Effector memory CD4-positive, alpha-beta T cell (primary cell): Measurements from ENCODE around the gene ZNF407.

Source experiments
- DNase-seq, 3 donors: peaks; one replicate each; pipeline ENCODE4 v3.0.0-alpha.2; 2020
- H3K27ac ChIP-seq: 2 replicates; pipeline ENCODE4 v1.7.0; 2013; ENCODE audit warnings: mild to moderate bottlenecking, low read length, moderate library complexity; ENCODE audit not compliant: insufficient read depth, poor library complexity, severe bottlenecking
- H3K27me3 ChIP-seq: replicated peaks from 2 replicates; pipeline ENCODE4 v1.7.0; 2013; ENCODE audit warnings: mild to moderate bottlenecking, low read length; ENCODE audit not compliant: insufficient read depth, control insufficient read depth, poor library complexity, severe bottlenecking
- H3K36me3 ChIP-seq: 2 replicates; pipeline ENCODE4 v1.7.0; 2013; ENCODE audit warnings: mild to moderate bottlenecking, low read length, moderate library complexity; ENCODE audit not compliant: control insufficient read depth, insufficient read depth
- H3K4me1 ChIP-seq: 2 replicates; pipeline ENCODE4 v1.7.0; 2013; ENCODE audit warnings: low read length, mild to moderate bottlenecking; ENCODE audit not compliant: control insufficient read depth, insufficient read depth, poor library complexity, severe bottlenecking
- H3K4me3 ChIP-seq: 2 replicates; pipeline ENCODE4 v1.7.0; 2013; ENCODE audit warnings: low read length, low read depth, mild to moderate bottlenecking; ENCODE audit not compliant: insufficient read depth, poor library complexity, severe bottlenecking
- H3K9me3 ChIP-seq: 2 replicates; pipeline ENCODE4 v1.7.0; 2013; ENCODE audit warnings: mild to moderate bottlenecking, low read length, moderate library complexity; ENCODE audit not compliant: control insufficient read depth

The ZNF407 gene

GRCh38 chr18:75048776-75049454 is 451.2 kb downstream of the ZNF407 start:
- Histone ChIP-seq H3K27me3 (no peaks in the 10 kb centered on the region), H3K9me3 (no peaks in the 10 kb centered on the region), H3K4me3 (no peak overlapping the region), H3K4me1 (no peaks in the 10 kb centered on the region), H3K27ac (no peak overlapping the region), H3K36me3 (no peaks in the 10 kb centered on the region)
- no peak for DNase-seq

- Histone ChIP-seq H3K27me3 (no peaks in the 10 kb centered on the region), H3K27ac (no peak overlapping the region), H3K4me1 (no peaks in the 10 kb centered on the region), H3K36me3 (no peaks in the 10 kb centered on the region), H3K4me3 (no peak overlapping the region), H3K9me3 (no peaks in the 10 kb centered on the region)
- no peak for DNase-seq
Observed at GRCh38 chr18:75049455-75049789, 451.8 kb downstream of the ZNF407 start.

- H3K27ac ChIP-seq, result no peak overlapping the region
- DNase-seq, result no peak
- no peak overlapping the region for H3K4me3 ChIP-seq
- H3K36me3 ChIP-seq, result no peaks in the 10 kb centered on the region
- H3K9me3 ChIP-seq, result no peaks in the 10 kb centered on the region
- no peaks in the 10 kb centered on the region for H3K4me1 ChIP-seq
- no peaks in the 10 kb centered on the region for H3K27me3 ChIP-seq
Observed at GRCh38 chr18:75051757-75052156, 454.1 kb downstream of the ZNF407 start.

- Histone ChIP-seq H3K27ac (no peak overlapping the region), H3K9me3 (no peaks in the 10 kb centered on the region), H3K36me3 (no peaks in the 10 kb centered on the region), H3K4me1 (no peaks in the 10 kb centered on the region), H3K27me3 (no peaks in the 10 kb centered on the region), H3K4me3 (no peak overlapping the region)
- no peak for DNase-seq
Observed at GRCh38 chr18:75052475-75052874, 454.8 kb downstream of the ZNF407 start.

- Histone ChIP-seq H3K27me3 (no peaks in the 10 kb centered on the region), H3K4me3 (no peak overlapping the region), H3K36me3 (no peaks in the 10 kb centered on the region), H3K4me1 (no peaks in the 10 kb centered on the region), H3K9me3 (no peaks in the 10 kb centered on the region), H3K27ac (no peak overlapping the region)
- DNase-seq, result no peak
Observed at GRCh38 chr18:75053028-75053629, 455.5 kb downstream of the ZNF407 start.

GRCh38 chr18:75054046-75054445 is 456.4 kb downstream of the ZNF407 start:
- Histone ChIP-seq H3K36me3 (no peaks in the 10 kb centered on the region), H3K27ac (no peak overlapping the region), H3K9me3 (no peaks in the 10 kb centered on the region), H3K27me3 (no peaks in the 10 kb centered on the region), H3K4me3 (no peak overlapping the region), H3K4me1 (no peaks in the 10 kb centered on the region)
- no peak for DNase-seq

- no peak for DNase-seq
- Histone ChIP-seq H3K36me3 (no peaks in the 10 kb centered on the region), H3K4me1 (no peaks in the 10 kb centered on the region), H3K9me3 (no peaks in the 10 kb centered on the region), H3K27me3 (no peaks in the 10 kb centered on the region), H3K27ac (no peak overlapping the region), H3K4me3 (no peak overlapping the region)
Observed at GRCh38 chr18:75054611-75055010, 456.9 kb downstream of the ZNF407 start.

GRCh38 chr18:75057169-75057960 is 459.7 kb downstream of the ZNF407 start:
- Histone ChIP-seq H3K27ac (no peak overlapping the region), H3K9me3 (no peaks in the 10 kb centered on the region), H3K27me3 (no peaks in the 10 kb centered on the region), H3K36me3 (no peaks in the 10 kb centered on the region), H3K4me3 (no peak overlapping the region), H3K4me1 (no peaks in the 10 kb centered on the region)
- DNase-seq, result no peak

GRCh38 chr18:75060185-75060584 is 462.5 kb downstream of the ZNF407 start:
- DNase-seq, result no peak
- Histone ChIP-seq H3K9me3 (no peaks in the 10 kb centered on the region), H3K4me3 (no peak overlapping the region), H3K4me1 (no peaks in the 10 kb centered on the region), H3K27me3 (no peaks in the 10 kb centered on the region), H3K27ac (no peak overlapping the region), H3K36me3 (peaks cover 14% of the 10 kb centered on the region)

- no peak overlapping the region for H3K4me3 ChIP-seq
- no peak for DNase-seq
- no peaks in the 10 kb centered on the region for H3K4me1 ChIP-seq
- peaks cover 14% of the 10 kb centered on the region for H3K36me3 ChIP-seq
- H3K27me3 ChIP-seq, result no peaks in the 10 kb centered on the region
- H3K9me3 ChIP-seq, result no peaks in the 10 kb centered on the region
- H3K27ac ChIP-seq, result no peak overlapping the region
Observed at GRCh38 chr18:75062297-75062886, 464.7 kb downstream of the ZNF407 start.
